Lower leg skin (tissue), 3 donors: Measurements from ENCODE around the gene RXRA.

Source experiments
- POLR2A ChIP-seq, 2 donors: fragments of 450-650 bp; IDR thresholded peaks; one replicate each; pipeline ENCODE4 v1.6.1; 2016 to 2017; ENCODE audit warnings: antibody characterized with exemption in 2 of 2, mild to moderate bottlenecking in 1 of 2, moderate library complexity in 1 of 2
- TF ChIP-seq, protein P1 (sequence below), 3 donors: fragments of 450-650 bp; IDR thresholded peaks; one replicate each; pipeline ENCODE4 v1.5.1; 2016; ENCODE audit warnings: antibody characterized with exemption in 3 of 3, mild to moderate bottlenecking in 3 of 3, moderate library complexity in 2 of 3

GRCh38 chr9:134321946-134322741 lies 4.1 kb upstream of the RXRA start:
- TF ChIP-seq POLR2A (IDR thresholded peaks at IDR 0.05), result no peak
- TF ChIP-seq, protein P1, sequence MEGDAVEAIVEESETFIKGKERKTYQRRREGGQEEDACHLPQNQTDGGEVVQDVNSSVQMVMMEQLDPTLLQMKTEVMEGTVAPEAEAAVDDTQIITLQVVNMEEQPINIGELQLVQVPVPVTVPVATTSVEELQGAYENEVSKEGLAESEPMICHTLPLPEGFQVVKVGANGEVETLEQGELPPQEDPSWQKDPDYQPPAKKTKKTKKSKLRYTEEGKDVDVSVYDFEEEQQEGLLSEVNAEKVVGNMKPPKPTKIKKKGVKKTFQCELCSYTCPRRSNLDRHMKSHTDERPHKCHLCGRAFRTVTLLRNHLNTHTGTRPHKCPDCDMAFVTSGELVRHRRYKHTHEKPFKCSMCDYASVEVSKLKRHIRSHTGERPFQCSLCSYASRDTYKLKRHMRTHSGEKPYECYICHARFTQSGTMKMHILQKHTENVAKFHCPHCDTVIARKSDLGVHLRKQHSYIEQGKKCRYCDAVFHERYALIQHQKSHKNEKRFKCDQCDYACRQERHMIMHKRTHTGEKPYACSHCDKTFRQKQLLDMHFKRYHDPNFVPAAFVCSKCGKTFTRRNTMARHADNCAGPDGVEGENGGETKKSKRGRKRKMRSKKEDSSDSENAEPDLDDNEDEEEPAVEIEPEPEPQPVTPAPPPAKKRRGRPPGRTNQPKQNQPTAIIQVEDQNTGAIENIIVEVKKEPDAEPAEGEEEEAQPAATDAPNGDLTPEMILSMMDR (IDR thresholded peaks at IDR 0.05), result no peak
